ENCODE measurements around the gene UBXN6.

Gene UBXN6

GRCh38 chr19:4415352-4415751, 42.2 kb downstream of the UBXN6 start:
- DNase-seq (ENCODE audit: low read depth): peak; percentile 36
- H3K4me3 ChIP-seq (replicated peaks; ENCODE audit: low read depth, low read length): peak overlapping the region; percentile 2
- no peak for TF ChIP-seq CTCF (IDR thresholded peaks at IDR 0.05; ENCODE audit: low read length, missing control alignments)

GRCh38 chr19:4414800-4415321, 42.7 kb downstream of the UBXN6 start:
- H3K4me3 ChIP-seq (replicated peaks; ENCODE audit: low read depth, low read length): peak overlapping the region; percentile 2
- peak; percentile 47 for DNase-seq (ENCODE audit: low read depth)
- no peak for TF ChIP-seq CTCF (IDR thresholded peaks at IDR 0.05; ENCODE audit: low read length, missing control alignments)

- H3K4me3 ChIP-seq (replicated peaks; ENCODE audit: low read depth, low read length): no peak overlapping the region
- no peak for TF ChIP-seq CTCF (IDR thresholded peaks at IDR 0.05; ENCODE audit: low read length, missing control alignments)
- peak; percentile 76 for DNase-seq (ENCODE audit: low read depth)
Observed at GRCh38 chr19:4414144-4414799, 43.3 kb downstream of the UBXN6 start.

GRCh38 chr19:4413588-4413987, 44.0 kb downstream of the UBXN6 start:
- TF ChIP-seq CTCF (IDR thresholded peaks at IDR 0.05; ENCODE audit: low read length, missing control alignments): no peak
- no peak overlapping the region for H3K4me3 ChIP-seq (replicated peaks; ENCODE audit: low read depth, low read length)
- no peak for DNase-seq (ENCODE audit: low read depth)

- no peak for TF ChIP-seq CTCF (IDR thresholded peaks at IDR 0.05; ENCODE audit: low read length, missing control alignments)
- DNase-seq (ENCODE audit: low read depth): no peak
- H3K4me3 ChIP-seq (replicated peaks; ENCODE audit: low read depth, low read length): no peak overlapping the region
Observed at GRCh38 chr19:4409123-4409933, 48.3 kb downstream of the UBXN6 start.

GRCh38 chr19:4406626-4407025, 51.0 kb downstream of the UBXN6 start:
- TF ChIP-seq CTCF (IDR thresholded peaks at IDR 0.05; ENCODE audit: low read length, missing control alignments): no peak
- no peak overlapping the region for H3K4me3 ChIP-seq (replicated peaks; ENCODE audit: low read depth, low read length)
- DNase-seq (ENCODE audit: low read depth): no peak

Measured in fibroblast of pulmonary artery (primary cell).